ENCODE measurements around the gene SLC25A53. TPM values are rescaled to one million over a fixed set of nuclear protein-coding genes. Genes with fewer than 3 reads are reported as not detected.

SLC25A53 gene
- total and polyA plus RNA-seq, 2 of the 13 experiments (the other 11 are each of a cell fraction or from before 2014, with no cell fraction given), result 3.4 to 4.5 TPM

- no peak for TF ChIP-seq ZXDC (CRISPR knock-in tag; IDR thresholded peaks at IDR 0.05)
Measured at GRCh38 chrX:104134583-104135261, 22.1 kb downstream of the SLC25A53 start (continued).

- DNase-seq (ENCODE audit: low spot score), result no peak
- Histone ChIP-seq H3K27me3 (ENCODE audit: control insufficient read depth in 1 of 2, insufficient read depth in 2 of 2, low read length in 2 of 2) (no peaks in the 10 kb centered on the region), H3K27ac (ENCODE audit: extremely low read length, insufficient read depth, low read length) (no peak overlapping the region), H3K4me2 (ENCODE audit: low read depth, low read length) (no peak overlapping the region), H2AFZ (ENCODE audit: low read length) (no peak overlapping the region), H3K9ac (ENCODE audit: insufficient read depth, low read depth, low read length) (no peak overlapping the region), H3K79me2 (ENCODE audit: insufficient read depth, low read length) (no peaks in the 10 kb centered on the region), H3K4me1 (ENCODE audit: insufficient read depth, low read length) (no peaks in the 10 kb centered on the region), H4K20me1 (ENCODE audit: insufficient read depth, low read length) (no peaks in the 10 kb centered on the region), H3K36me3 (replicated peaks in 1 of 2; ENCODE audit: control insufficient read depth in 1 of 2, insufficient read depth in 2 of 2, low read length in 2 of 2) (no peaks in the 10 kb centered on the region), H3K4me3 (replicated peaks in 1 of 3; ENCODE audit: insufficient read depth in 1 of 3, low read depth in 2 of 3, low read length in 3 of 3) (no peak overlapping the region), H3K9me3 (ENCODE audit: low read length) (no peaks in the 10 kb centered on the region)
- no TSS peak for BruUV-seq (replicated peaks)
- in situ Hi-C loops (cut with HindIII; ENCODE audit: extremely low pct_ligation_motif_present, low pct_unique_long_range_greater_than_20kb), result no loop called here
- ATAC-seq, result no peak
- TF ChIP-seq NKX3-1 (CRISPR knock-in tag; IDR thresholded peaks at IDR 0.05) (no peak), PRPF4 (IDR thresholded peaks at IDR 0.05; ENCODE audit: low read depth, low read length, poor library complexity, severe bottlenecking) (no peak), NCOA5 (CRISPR knock-in tag; IDR thresholded peaks at IDR 0.05) (no peak), NCOA2 (CRISPR knock-in tag; IDR thresholded peaks at IDR 0.05) (no peak), ZNF354B (CRISPR knock-in tag; IDR thresholded peaks at IDR 0.05) (no peak), KLF16 (CRISPR knock-in tag; IDR thresholded peaks at IDR 0.05) (no peak), RORA (CRISPR knock-in tag; IDR thresholded peaks at IDR 0.05) (no peak), RAD21 (CRISPR knock-in tag; IDR thresholded peaks at IDR 0.05) (no peak), CTCF (CRISPR knock-in tag; IDR thresholded peaks at IDR 0.05) (no peak)
- intact Hi-C loops (cut with micrococcal nuclease; ENCODE audit: unreplicated experiment), result no loop called here
- no peak for FAIRE-seq
- POLR2A ChIA-PET, result no interaction called here
- CTCF ChIA-PET (ENCODE audit: low intra/inter-chr PET ratio, low total read pairs), result no interaction called here
- WGBS (ENCODE audit: low lambda C conversion rate), result 100% methylated on average over 3 of the region's 6 CpGs
Measured at GRCh38 chrX:104130808-104131207, 26.0 kb downstream of the SLC25A53 start.
